ENCODE measurements around the gene CRELD2.

Gene CRELD2

DNA sequence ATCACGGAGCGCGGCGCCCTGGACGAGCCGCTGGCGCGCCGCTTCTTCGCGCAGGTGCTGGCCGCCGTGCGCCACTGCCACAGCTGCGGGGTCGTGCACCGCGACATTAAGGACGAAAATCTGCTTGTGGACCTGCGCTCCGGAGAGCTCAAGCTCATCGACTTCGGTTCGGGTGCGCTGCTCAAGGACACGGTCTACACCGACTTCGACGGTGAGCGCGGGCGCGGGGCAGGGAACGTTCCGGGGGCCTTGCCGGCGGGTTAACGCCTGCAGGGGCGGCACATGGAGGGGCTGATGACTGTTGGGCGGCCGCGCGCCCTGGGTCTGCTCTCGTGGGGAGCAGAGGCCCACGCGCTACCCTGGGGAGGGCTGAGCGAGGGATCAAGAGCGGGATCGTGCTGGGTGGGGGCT is 43.2 kb downstream of the CRELD2 start:
- DNase-seq (ENCODE audit: extremely low read depth, insufficient read length) = peak; percentile 74
- peak overlapping the region; percentile 70 for H3K4me3 ChIP-seq (replicated peaks; ENCODE audit: low read depth, low read length)
- H3K36me3 ChIP-seq (ENCODE audit: control insufficient read depth, insufficient read depth, low read length) = peaks cover 13% of the 10 kb centered on the region
- TF ChIP-seq, protein P1, sequence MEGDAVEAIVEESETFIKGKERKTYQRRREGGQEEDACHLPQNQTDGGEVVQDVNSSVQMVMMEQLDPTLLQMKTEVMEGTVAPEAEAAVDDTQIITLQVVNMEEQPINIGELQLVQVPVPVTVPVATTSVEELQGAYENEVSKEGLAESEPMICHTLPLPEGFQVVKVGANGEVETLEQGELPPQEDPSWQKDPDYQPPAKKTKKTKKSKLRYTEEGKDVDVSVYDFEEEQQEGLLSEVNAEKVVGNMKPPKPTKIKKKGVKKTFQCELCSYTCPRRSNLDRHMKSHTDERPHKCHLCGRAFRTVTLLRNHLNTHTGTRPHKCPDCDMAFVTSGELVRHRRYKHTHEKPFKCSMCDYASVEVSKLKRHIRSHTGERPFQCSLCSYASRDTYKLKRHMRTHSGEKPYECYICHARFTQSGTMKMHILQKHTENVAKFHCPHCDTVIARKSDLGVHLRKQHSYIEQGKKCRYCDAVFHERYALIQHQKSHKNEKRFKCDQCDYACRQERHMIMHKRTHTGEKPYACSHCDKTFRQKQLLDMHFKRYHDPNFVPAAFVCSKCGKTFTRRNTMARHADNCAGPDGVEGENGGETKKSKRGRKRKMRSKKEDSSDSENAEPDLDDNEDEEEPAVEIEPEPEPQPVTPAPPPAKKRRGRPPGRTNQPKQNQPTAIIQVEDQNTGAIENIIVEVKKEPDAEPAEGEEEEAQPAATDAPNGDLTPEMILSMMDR (IDR thresholded peaks at IDR 0.05; ENCODE audit: insufficient read depth, low read length, poor library complexity, severe bottlenecking) = no peak
- H3K27me3 ChIP-seq (replicated peaks; ENCODE audit: control insufficient read depth, insufficient read depth, low read length) = no peaks in the 10 kb centered on the region

DNA sequence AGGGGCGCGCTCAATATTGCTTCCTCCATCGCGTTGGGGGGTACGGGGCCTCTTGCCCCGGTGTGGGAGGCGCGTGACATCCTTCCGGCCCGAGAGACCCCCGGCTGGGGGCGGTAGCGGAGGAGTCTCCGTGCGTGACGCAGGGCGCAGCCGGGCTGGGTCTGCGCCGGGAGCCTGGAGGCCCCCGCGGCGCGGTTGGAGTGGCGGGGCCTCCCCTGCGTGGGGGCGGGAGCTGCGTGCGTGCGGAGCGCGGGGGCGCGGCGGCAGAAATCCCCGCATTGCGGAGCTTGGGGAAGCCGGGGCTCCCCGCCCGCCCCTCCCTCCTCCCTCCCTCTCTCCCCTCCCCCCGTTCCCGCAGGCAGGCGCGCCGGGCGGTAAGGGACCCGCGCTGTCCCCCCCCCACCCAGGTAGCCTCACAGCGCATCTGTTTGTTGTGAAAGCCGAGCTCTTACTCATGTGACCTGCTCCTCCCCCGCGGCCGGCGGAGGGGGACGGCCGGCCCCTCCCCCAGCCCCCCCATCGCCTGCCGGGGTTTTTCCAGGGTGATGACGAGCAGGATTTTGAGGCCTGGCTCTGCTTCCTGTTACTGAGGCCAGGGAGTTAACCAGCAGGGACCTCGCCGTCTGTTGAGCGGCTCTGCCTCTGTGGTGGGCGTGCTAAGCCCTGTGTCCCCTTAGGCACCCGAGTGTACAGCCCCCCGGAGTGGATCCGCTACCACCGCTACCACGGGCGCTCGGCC is 43.7 kb downstream of the CRELD2 start:
- peak overlapping the region; percentile 70 for H3K4me3 ChIP-seq (replicated peaks; ENCODE audit: low read depth, low read length)
- TF ChIP-seq, protein P1 (IDR thresholded peaks at IDR 0.05; ENCODE audit: insufficient read depth, low read length, poor library complexity, severe bottlenecking) = no peak
- DNase-seq (ENCODE audit: extremely low read depth, insufficient read length) = peak; percentile 88
- peaks cover 13% of the 10 kb centered on the region for H3K36me3 ChIP-seq (ENCODE audit: control insufficient read depth, insufficient read depth, low read length)
- H3K27me3 ChIP-seq (replicated peaks; ENCODE audit: control insufficient read depth, insufficient read depth, low read length) = no peaks in the 10 kb centered on the region

DNA sequence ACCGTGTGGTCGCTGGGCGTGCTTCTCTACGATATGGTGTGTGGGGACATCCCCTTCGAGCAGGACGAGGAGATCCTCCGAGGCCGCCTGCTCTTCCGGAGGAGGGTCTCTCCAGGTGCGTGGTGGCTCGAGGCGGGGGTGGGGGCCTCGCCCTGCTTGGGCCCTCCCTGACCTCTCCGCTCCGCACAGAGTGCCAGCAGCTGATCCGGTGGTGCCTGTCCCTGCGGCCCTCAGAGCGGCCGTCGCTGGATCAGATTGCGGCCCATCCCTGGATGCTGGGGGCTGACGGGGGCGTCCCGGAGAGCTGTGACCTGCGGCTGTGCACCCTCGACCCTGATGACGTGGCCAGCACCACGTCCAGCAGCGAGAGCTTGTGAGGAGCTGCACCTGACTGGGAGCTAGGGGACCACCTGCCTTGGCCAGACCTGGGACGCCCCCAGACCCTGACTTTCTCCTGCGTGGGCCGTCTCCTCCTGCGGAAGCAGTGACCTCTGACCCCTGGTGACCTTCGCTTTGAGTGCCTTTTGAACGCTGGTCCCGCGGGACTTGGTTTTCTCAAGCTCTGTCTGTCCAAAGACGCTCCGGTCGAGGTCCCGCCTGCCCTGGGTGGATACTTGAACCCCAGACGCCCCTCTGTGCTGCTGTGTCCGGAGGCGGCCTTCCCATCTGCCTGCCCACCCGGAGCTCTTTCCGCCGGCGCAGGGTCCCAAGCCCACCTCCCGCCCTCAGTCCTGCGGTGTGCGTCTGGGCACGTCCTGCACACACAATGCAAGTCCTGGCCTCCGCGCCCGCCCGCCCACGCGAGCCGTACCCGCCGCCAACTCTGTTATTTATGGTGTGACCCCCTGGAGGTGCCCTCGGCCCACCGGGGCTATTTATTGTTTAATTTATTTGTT is 44.6 kb downstream of the CRELD2 start:
- Histone ChIP-seq H3K27me3 (replicated peaks; ENCODE audit: control insufficient read depth, insufficient read depth, low read length) (no peaks in the 10 kb centered on the region), H3K36me3 (ENCODE audit: control insufficient read depth, insufficient read depth, low read length) (peaks cover 13% of the 10 kb centered on the region), H3K4me3 (replicated peaks; ENCODE audit: low read depth, low read length) (peak overlapping the region; percentile 70)
- DNase-seq (ENCODE audit: extremely low read depth, insufficient read length) = peak; percentile 16
- TF ChIP-seq, protein P1 (IDR thresholded peaks at IDR 0.05; ENCODE audit: insufficient read depth, low read length, poor library complexity, severe bottlenecking) = no peak

- H3K4me3 ChIP-seq (replicated peaks; ENCODE audit: low read depth, low read length) = peak overlapping the region; percentile 70
Measured at GRCh38 chr22:49963647-49964026, 45.2 kb downstream of the CRELD2 start.

DNA sequence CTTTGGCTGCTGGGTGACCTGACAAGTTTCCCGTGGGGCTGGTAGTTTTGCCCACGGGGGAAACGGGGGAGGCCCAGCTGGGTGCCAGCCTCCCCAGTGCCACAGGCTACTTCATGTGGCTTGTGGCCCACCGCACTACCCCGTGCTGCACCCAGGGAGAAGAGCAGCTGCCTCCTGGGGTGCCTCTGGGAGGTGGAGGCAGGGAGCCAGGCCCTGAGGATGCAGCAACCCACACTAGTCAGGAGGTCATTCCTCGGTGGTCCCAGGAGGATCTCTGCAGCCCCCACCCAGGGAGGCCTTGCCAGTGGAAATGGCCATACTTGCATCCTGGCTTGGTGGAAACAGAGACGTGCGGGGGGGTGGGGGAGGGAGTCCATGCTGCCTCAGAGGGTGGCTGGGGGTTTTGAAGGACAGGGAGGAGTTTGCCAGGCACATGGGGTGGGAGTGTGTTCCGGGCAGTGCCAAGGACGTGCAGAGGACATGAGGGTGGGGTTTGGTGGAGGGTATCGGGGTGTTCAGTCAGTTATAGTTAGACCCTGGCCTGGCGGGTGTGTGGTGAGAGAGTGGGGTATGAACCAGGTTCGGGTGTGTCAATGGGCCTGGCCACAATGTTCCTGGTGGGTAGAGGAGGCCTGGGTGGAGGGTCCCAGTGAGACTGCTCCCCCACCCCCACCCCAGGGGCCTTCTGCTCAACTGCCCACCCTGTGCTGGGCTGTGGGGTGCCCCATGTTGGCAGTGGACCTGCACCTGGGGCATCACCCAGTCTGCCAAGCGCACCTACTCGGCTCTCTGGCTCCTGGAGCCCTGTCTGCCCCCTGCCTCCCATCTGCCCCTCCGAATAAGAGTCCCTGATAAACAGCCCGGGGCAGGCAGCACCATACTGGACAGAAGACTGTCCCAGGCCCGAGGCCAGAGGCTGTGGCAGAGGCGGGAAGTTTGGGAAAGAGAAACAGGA is 46.0 kb downstream of the CRELD2 start:
- Histone ChIP-seq H3K27me3 (replicated peaks; ENCODE audit: control insufficient read depth, insufficient read depth, low read length) (no peaks in the 10 kb centered on the region), H3K36me3 (ENCODE audit: control insufficient read depth, insufficient read depth, low read length) (peaks cover 13% of the 10 kb centered on the region), H3K4me3 (replicated peaks; ENCODE audit: low read depth, low read length) (peak overlapping the region; percentile 70)
- TF ChIP-seq, protein P1 (IDR thresholded peaks at IDR 0.05; ENCODE audit: insufficient read depth, low read length, poor library complexity, severe bottlenecking) = no peak
- DNase-seq (ENCODE audit: extremely low read depth, insufficient read length) = peak; percentile 14

More at GRCh38 chr22:49963647-49964026, 45.2 kb downstream of the CRELD2 start:
- peaks cover 13% of the 10 kb centered on the region for H3K36me3 ChIP-seq (ENCODE audit: control insufficient read depth, insufficient read depth, low read length)
- no peak for DNase-seq (ENCODE audit: extremely low read depth, insufficient read length)
- H3K27me3 ChIP-seq (replicated peaks; ENCODE audit: control insufficient read depth, insufficient read depth, low read length) = no peaks in the 10 kb centered on the region
- TF ChIP-seq, protein P1 (IDR thresholded peaks at IDR 0.05; ENCODE audit: insufficient read depth, low read length, poor library complexity, severe bottlenecking) = no peak

All from GM06990 (cell line).